Smooth muscle cell of bladder (primary cell): ENCODE measurements around the gene SOCS2. TPM values are rescaled to one million over a fixed set of nuclear protein-coding genes. Genes with fewer than 3 reads are reported as not detected.

ENCODE experiments used
- total RNA-seq: library from RNA; depleted of rRNA; stranded (reverse); fragments of >200 nt; gene quantifications from 2 replicates; pipeline ENCODE4 v1.2.3, GENCODE V29; 2014

SOCS2 gene, protein sequence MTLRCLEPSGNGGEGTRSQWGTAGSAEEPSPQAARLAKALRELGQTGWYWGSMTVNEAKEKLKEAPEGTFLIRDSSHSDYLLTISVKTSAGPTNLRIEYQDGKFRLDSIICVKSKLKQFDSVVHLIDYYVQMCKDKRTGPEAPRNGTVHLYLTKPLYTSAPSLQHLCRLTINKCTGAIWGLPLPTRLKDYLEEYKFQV
- 22.0 and 31.1 TPM in 2 replicates for total RNA-seq

DNA sequence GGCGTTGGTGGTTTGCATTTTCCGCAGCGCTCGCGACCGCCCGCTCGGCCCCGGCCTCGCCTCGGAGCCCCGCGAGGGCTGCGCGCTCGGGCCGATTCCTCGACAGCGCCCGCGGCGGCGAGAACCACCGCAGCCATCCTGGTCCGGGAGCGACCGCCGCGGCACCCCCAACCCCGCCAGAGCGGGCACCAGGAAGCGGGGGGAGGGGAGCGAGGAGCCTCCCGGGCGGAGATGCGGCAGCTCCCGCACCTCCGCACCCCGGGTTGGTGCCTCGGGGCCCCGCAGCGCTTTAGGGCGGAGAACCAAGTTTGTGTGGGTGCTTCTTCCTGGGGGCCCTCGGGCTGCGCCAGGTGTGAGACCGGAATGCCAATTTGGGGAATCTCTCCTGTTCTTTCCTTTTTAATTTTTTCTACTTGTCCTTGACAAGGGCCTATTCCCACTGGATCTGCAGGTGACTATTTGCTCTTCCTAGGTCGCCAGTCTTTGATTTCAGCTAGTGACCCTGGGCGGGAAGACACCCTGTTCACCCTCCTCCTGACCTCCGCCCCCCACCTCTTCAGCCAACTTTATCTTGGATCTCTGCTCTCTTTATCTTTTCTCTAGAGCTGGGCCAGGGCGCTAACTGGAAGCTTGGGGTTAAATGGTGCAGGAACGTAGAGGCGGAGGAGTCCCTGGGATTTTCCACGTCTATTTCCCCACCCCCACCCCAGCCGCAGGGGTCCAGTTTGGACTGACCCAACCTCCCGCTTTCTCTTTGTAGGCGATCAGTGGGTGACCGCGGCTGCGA lies at the start of gene SOCS2:
Gene SOCS2 (plus strand): TSS at position 751 of the 787 bp plus-strand sequence. CDS start 223 bp downstream, outside the sequence.

Other genes starting within 250 kb of the SOCS2 start
- 50.6 and 63.0 TPM in 2 replicates for gene NUDT4, start 194.8 kb upstream of the SOCS2 start, total RNA-seq
- 73.8 and 89.2 TPM in 2 replicates for gene UBE2N, start 130.7 kb upstream of the SOCS2 start, total RNA-seq
- 50.2 and 57.5 TPM in 2 replicates for gene MRPL42, start 105.2 kb upstream of the SOCS2 start, total RNA-seq
- gene CRADD, start 104.7 kb downstream of the SOCS2 start, total RNA-seq: 15.4 and 19.4 TPM in 2 replicates